ENCODE results near the gene NUB1.

NUB1 gene

GRCh38 chr7:151319189-151319588 lies 22.4 kb upstream of the NUB1 start:
- in situ Hi-C loops (cut with HindIII; ENCODE audit: low pct_unique_long_range_greater_than_20kb, low sequenced_read_pairs), result no loop called here
- no peak for TF ChIP-seq JUND (IDR thresholded peaks at IDR 0.05; ENCODE audit: low read depth)
- no peak for DNase-seq (ENCODE audit: low read depth in 1 of 2, low spot score in 1 of 2)

- TF ChIP-seq JUND (IDR thresholded peaks at IDR 0.05; ENCODE audit: low read depth), result no peak
- DNase-seq (ENCODE audit: low read depth in 1 of 2, low spot score in 1 of 2), result no peak
- in situ Hi-C loops (cut with HindIII; ENCODE audit: low pct_unique_long_range_greater_than_20kb, low sequenced_read_pairs), result no loop called here
These were observed 21.3 kb upstream of the NUB1 start for GRCh38 chr7:151320263-151320845.

DNA sequence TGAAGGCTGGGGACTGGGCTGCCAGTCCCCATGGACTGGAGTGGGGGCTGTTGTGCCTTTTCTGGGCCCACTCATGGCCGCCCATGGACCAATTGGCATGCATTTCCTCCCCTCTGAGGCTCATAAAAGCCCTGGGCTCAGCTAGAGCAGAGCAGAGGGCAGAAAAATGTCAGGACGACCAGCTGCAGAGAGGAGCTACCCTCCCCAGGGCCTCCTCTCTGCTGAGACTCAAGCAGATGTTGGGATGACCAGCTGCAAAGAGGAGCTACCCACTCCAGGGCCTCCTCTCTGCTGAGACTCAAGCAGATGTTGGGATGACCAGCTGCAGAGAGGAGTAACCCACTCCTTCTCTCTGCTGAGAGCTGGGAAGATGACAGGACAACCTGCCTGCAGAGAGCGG lies 20.3 kb upstream of the NUB1 start:
- in situ Hi-C loops (cut with HindIII; ENCODE audit: low pct_unique_long_range_greater_than_20kb, low sequenced_read_pairs), result no loop called here
- TF ChIP-seq JUND (IDR thresholded peaks at IDR 0.05; ENCODE audit: low read depth), result no peak

GRCh38 chr7:151322906-151323305 lies 18.7 kb upstream of the NUB1 start:
- TF ChIP-seq JUND (IDR thresholded peaks at IDR 0.05; ENCODE audit: low read depth), result no peak
- no peak for DNase-seq (ENCODE audit: low read depth in 1 of 2, low spot score in 1 of 2)
- in situ Hi-C loops (cut with HindIII; ENCODE audit: low pct_unique_long_range_greater_than_20kb, low sequenced_read_pairs), result no loop called here

More for the DNA sequence above, 20.3 kb upstream of the NUB1 start:
- no peak for DNase-seq (ENCODE audit: low read depth in 1 of 2, low spot score in 1 of 2)

- no peak for DNase-seq (ENCODE audit: low read depth in 1 of 2, low spot score in 1 of 2)
- in situ Hi-C loops (cut with HindIII; ENCODE audit: low pct_unique_long_range_greater_than_20kb, low sequenced_read_pairs), result no loop called here
- TF ChIP-seq JUND (IDR thresholded peaks at IDR 0.05; ENCODE audit: low read depth), result no peak
These were observed 14.6 kb upstream of the NUB1 start for GRCh38 chr7:151327022-151327421.

DNA sequence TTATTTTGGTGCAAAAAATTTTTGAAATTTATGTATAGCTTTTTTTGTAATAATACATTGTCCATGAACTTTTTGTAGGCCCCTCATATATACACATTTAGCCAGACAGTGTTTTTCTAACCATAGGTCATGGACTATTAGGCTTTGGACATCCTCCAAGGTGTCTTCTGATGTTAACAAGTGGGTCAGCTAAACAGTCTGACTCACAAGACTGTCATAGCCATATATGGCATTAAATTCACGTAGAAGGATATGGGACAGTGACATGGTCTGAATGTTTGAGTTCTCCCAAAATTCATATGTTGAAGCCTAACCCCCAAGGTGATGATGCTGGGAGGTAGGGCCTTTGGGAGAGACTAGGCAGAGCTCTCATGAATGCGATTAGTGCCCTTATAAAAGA lies 14.0 kb upstream of the NUB1 start:
- no peak for TF ChIP-seq JUND (IDR thresholded peaks at IDR 0.05; ENCODE audit: low read depth)
- in situ Hi-C loops (cut with HindIII; ENCODE audit: low pct_unique_long_range_greater_than_20kb, low sequenced_read_pairs), result no loop called here
- DNase-seq (ENCODE audit: low read depth in 1 of 2, low spot score in 1 of 2), result no peak

DNA sequence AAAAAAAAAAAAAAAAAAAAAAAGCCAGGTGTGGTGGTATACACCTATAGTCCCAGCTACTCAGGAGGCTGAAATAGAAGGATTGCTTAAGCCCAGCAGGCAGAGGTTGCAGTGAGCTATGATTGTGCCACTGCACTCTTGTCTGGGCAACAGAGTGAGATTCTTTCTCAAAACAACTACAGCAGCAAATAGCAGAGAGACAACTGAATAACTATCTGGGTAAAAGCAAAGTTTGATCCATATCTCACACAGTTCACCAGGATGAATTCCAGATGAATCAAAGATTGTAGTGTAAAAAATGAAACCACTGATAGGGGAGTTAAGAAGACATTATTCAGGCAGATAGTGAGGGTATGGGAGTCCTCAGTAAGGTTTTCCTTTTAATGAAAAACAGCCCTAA lies 11.4 kb upstream of the NUB1 start:
- TF ChIP-seq JUND (IDR thresholded peaks at IDR 0.05; ENCODE audit: low read depth), result no peak
- DNase-seq (ENCODE audit: low read depth in 1 of 2, low spot score in 1 of 2), result no peak
- in situ Hi-C loops (cut with HindIII; ENCODE audit: low pct_unique_long_range_greater_than_20kb, low sequenced_read_pairs), result no loop called here

DNA sequence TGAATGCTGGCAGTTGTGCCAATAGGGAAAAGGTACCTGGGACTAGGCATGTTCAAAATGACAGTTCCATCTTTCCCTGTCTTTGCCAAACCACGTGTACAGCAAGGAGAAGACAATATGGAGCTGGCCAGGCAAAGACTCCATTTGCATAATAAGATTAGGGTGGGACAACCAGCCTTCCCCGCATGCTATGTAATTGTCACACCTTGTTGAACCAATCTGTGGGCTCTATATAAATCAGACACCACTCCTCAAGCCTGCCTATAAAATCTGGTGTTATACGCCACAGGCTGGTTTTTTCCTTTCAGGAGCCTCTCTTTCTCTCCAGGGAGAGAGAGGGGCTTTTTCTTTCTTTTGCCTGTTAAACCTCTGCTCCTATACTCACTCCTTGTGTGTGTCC lies 11.0 kb upstream of the NUB1 start:
- in situ Hi-C loops (cut with HindIII; ENCODE audit: low pct_unique_long_range_greater_than_20kb, low sequenced_read_pairs), result no loop called here
- TF ChIP-seq JUND (IDR thresholded peaks at IDR 0.05; ENCODE audit: low read depth), result no peak
- DNase-seq (ENCODE audit: low read depth in 1 of 2, low spot score in 1 of 2), result no peak

GRCh38 chr7:151334628-151335027 lies 7.0 kb upstream of the NUB1 start:
- DNase-seq (ENCODE audit: low read depth in 1 of 2, low spot score in 1 of 2), result no peak
- TF ChIP-seq JUND (IDR thresholded peaks at IDR 0.05; ENCODE audit: low read depth), result no peak
- in situ Hi-C loops (cut with HindIII; ENCODE audit: low pct_unique_long_range_greater_than_20kb, low sequenced_read_pairs), result no loop called here

GRCh38 chr7:151336027-151336708 lies 5.4 kb upstream of the NUB1 start:
- no peak for TF ChIP-seq JUND (IDR thresholded peaks at IDR 0.05; ENCODE audit: low read depth)
- DNase-seq (ENCODE audit: low read depth in 1 of 2, low spot score in 1 of 2), result no peak
- in situ Hi-C loops (cut with HindIII; ENCODE audit: low pct_unique_long_range_greater_than_20kb, low sequenced_read_pairs), result no loop called here

- DNase-seq (ENCODE audit: low read depth in 1 of 2, low spot score in 1 of 2), result no peak
- in situ Hi-C loops (cut with HindIII; ENCODE audit: low pct_unique_long_range_greater_than_20kb, low sequenced_read_pairs), result no loop called here
- no peak for TF ChIP-seq JUND (IDR thresholded peaks at IDR 0.05; ENCODE audit: low read depth)
These were observed 4.3 kb upstream of the NUB1 start for GRCh38 chr7:151337346-151337745.

DNA sequence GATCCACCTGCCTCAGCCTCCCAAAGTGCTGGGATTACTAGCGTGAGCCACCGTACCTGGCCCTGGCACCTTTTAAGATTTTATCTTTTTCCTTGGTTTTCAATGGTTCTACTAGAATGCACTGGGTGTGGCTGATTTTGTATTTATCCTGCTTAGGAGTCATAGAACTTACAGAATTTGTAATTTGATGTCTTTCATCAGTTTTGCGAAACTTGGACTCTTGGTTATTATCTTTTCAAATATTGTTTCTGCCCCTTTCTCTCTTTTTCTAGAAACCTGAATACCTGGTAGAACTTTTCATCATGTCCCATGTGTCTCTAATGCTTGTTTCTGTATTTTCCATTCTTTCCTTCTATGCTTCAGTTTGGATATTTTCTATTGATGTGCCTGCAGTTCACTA lies 2.8 kb upstream of the NUB1 start:
- TF ChIP-seq JUND (IDR thresholded peaks at IDR 0.05; ENCODE audit: low read depth), result no peak
- no peak for DNase-seq (ENCODE audit: low read depth in 1 of 2, low spot score in 1 of 2)
- in situ Hi-C loops (cut with HindIII; ENCODE audit: low pct_unique_long_range_greater_than_20kb, low sequenced_read_pairs), result no loop called here

- in situ Hi-C loops (cut with HindIII; ENCODE audit: low pct_unique_long_range_greater_than_20kb, low sequenced_read_pairs), result no loop called here
- no peak for DNase-seq (ENCODE audit: low read depth in 1 of 2, low spot score in 1 of 2)
- TF ChIP-seq JUND (IDR thresholded peaks at IDR 0.05; ENCODE audit: low read depth), result no peak
These were observed 1.8 kb upstream of the NUB1 start for GRCh38 chr7:151339651-151340382.
